Stimulated activated memory B cell treated with anti-CD40 and anti-IgM and Interleukin-4, amounts not matched to agents 10 μg/mL and 1 μg/mL and 100 μg/mL, for 72 hours (primary cell): ENCODE measurements around the gene KDELR1.
A peak's percentile ranks its signal among the peaks of the same experiment; 100 is the strongest.

Experiments
- ATAC-seq: fragments of 150-1000 bp; cut with Tn5 transposase; 2 replicates; pipeline ENCODE4 v1.10.0; 2021
- H3K27ac Mint-ChIP-seq: one replicate; pipeline ENCODE4 v1.8.0; 2022; ENCODE audit warnings: mild to moderate bottlenecking, mixed read lengths
- H3K27me3 Mint-ChIP-seq: one replicate; pipeline ENCODE4 v1.8.0; 2022; ENCODE audit warnings: mixed read lengths
- H3K36me3 Mint-ChIP-seq: one replicate; pipeline ENCODE4 v1.8.0; 2022; ENCODE audit warnings: mixed read lengths
- H3K4me1 Mint-ChIP-seq: one replicate; pipeline ENCODE4 v1.8.0; 2022; ENCODE audit warnings: mixed read lengths
- H3K4me3 Mint-ChIP-seq: one replicate; pipeline ENCODE4 v1.8.0; 2022; ENCODE audit warnings: mild to moderate bottlenecking, moderate library complexity, mixed read lengths
- H3K9me3 Mint-ChIP-seq: one replicate; pipeline ENCODE4 v1.8.0; 2022; ENCODE audit warnings: mixed read lengths

Gene KDELR1

GRCh38 chr19:48346191-48346590 is 45.2 kb downstream of the KDELR1 start:
- no peak for ATAC-seq
- H3K9me3 Mint-ChIP-seq: no peaks in the 10 kb centered on the region
- H3K27ac Mint-ChIP-seq: no peak overlapping the region
- no peaks in the 10 kb centered on the region for H3K27me3 Mint-ChIP-seq
- H3K4me1 Mint-ChIP-seq: peaks cover 4% of the 10 kb centered on the region
- H3K36me3 Mint-ChIP-seq: peaks cover 13% of the 10 kb centered on the region
- no peak overlapping the region for H3K4me3 Mint-ChIP-seq

GRCh38 chr19:48344892-48345291 is 46.5 kb downstream of the KDELR1 start:
- no peak for ATAC-seq
- Mint-ChIP-seq H3K27me3 (no peaks in the 10 kb centered on the region), H3K36me3 (peaks cover 13% of the 10 kb centered on the region), H3K4me3 (no peak overlapping the region), H3K9me3 (no peaks in the 10 kb centered on the region), H3K4me1 (no peaks in the 10 kb centered on the region), H3K27ac (no peak overlapping the region)

- ATAC-seq: no peak
- H3K27ac Mint-ChIP-seq: no peak overlapping the region
Observed at GRCh38 chr19:48342841-48343540, 48.4 kb downstream of the KDELR1 start.

GRCh38 chr19:48342414-48342738 is 49.0 kb downstream of the KDELR1 start:
- Mint-ChIP-seq H3K36me3 (peaks cover 7% of the 10 kb centered on the region), H3K9me3 (no peaks in the 10 kb centered on the region), H3K4me1 (no peaks in the 10 kb centered on the region), H3K4me3 (no peak overlapping the region), H3K27ac (no peak overlapping the region), H3K27me3 (no peaks in the 10 kb centered on the region)
- ATAC-seq: no peak

More at GRCh38 chr19:48342841-48343540, 48.4 kb downstream of the KDELR1 start:
- peaks cover 7% of the 10 kb centered on the region for H3K36me3 Mint-ChIP-seq
- no peaks in the 10 kb centered on the region for H3K27me3 Mint-ChIP-seq
- no peak overlapping the region for H3K4me3 Mint-ChIP-seq
- H3K9me3 Mint-ChIP-seq: no peaks in the 10 kb centered on the region
- H3K4me1 Mint-ChIP-seq: no peaks in the 10 kb centered on the region

GRCh38 chr19:48341515-48342413 is 49.6 kb downstream of the KDELR1 start:
- peaks cover 7% of the 10 kb centered on the region for H3K36me3 Mint-ChIP-seq
- no peaks in the 10 kb centered on the region for H3K9me3 Mint-ChIP-seq
- H3K4me1 Mint-ChIP-seq: no peaks in the 10 kb centered on the region
- H3K27ac Mint-ChIP-seq: no peak overlapping the region
- H3K4me3 Mint-ChIP-seq: no peak overlapping the region
- ATAC-seq: no peak
- H3K27me3 Mint-ChIP-seq: no peaks in the 10 kb centered on the region

GRCh38 chr19:48340995-48341394 is 50.4 kb downstream of the KDELR1 start:
- ATAC-seq: no peak
- Mint-ChIP-seq H3K4me3 (no peak overlapping the region), H3K36me3 (peaks cover 7% of the 10 kb centered on the region), H3K27ac (no peak overlapping the region), H3K4me1 (no peaks in the 10 kb centered on the region), H3K27me3 (no peaks in the 10 kb centered on the region), H3K9me3 (no peaks in the 10 kb centered on the region)

GRCh38 chr19:48338802-48339503 is 52.4 kb downstream of the KDELR1 start:
- ATAC-seq: no peak
- Mint-ChIP-seq H3K9me3 (no peaks in the 10 kb centered on the region), H3K27ac (no peak overlapping the region), H3K4me1 (peaks cover 11% of the 10 kb centered on the region), H3K36me3 (peaks cover 7% of the 10 kb centered on the region), H3K4me3 (no peak overlapping the region), H3K27me3 (no peaks in the 10 kb centered on the region)

GRCh38 chr19:48338253-48338755 is 53.0 kb downstream of the KDELR1 start:
- H3K27ac Mint-ChIP-seq: no peak overlapping the region

GRCh38 chr19:48333467-48334384 is 57.6 kb downstream of the KDELR1 start:
- Mint-ChIP-seq H3K4me1 (peaks cover 61% of the 10 kb centered on the region), H3K27me3 (no peaks in the 10 kb centered on the region), H3K36me3 (peaks cover 23% of the 10 kb centered on the region), H3K4me3 (peak overlapping the region; percentile 93), H3K9me3 (no peaks in the 10 kb centered on the region), H3K27ac (peak overlapping the region; percentile 97)
- ATAC-seq: peak; percentile 85

More at GRCh38 chr19:48338253-48338755, 53.0 kb downstream of the KDELR1 start:
- H3K27me3 Mint-ChIP-seq: no peaks in the 10 kb centered on the region
- no peak for ATAC-seq
- no peaks in the 10 kb centered on the region for H3K9me3 Mint-ChIP-seq
- H3K36me3 Mint-ChIP-seq: peaks cover 5% of the 10 kb centered on the region
- H3K4me3 Mint-ChIP-seq: no peak overlapping the region
- peaks cover 17% of the 10 kb centered on the region for H3K4me1 Mint-ChIP-seq

GRCh38 chr19:48332662-48333466 is 58.5 kb downstream of the KDELR1 start:
- peak; percentile 88 for ATAC-seq
- Mint-ChIP-seq H3K9me3 (no peaks in the 10 kb centered on the region), H3K27me3 (no peaks in the 10 kb centered on the region), H3K4me3 (peak overlapping the region; percentile 93), H3K36me3 (peaks cover 28% of the 10 kb centered on the region), H3K27ac (peak overlapping the region; percentile 97), H3K4me1 (peaks cover 67% of the 10 kb centered on the region)
